Skeletal muscle tissue (tissue), 4 donors: Measurements from ENCODE around the gene LRCH1. TPM values are rescaled to one million over a fixed set of nuclear protein-coding genes. Genes with fewer than 3 reads are reported as not detected.

Experiments used
- H3K27ac ChIP-seq: one replicate; pipeline ENCODE4 v1.7.0; 2013; ENCODE audit warnings: mild to moderate bottlenecking, low read depth, low read length, inconsistent platforms
- H3K27me3 ChIP-seq, 3 donors: one replicate each; pipeline ENCODE4 v1.7.0; 2013; ENCODE audit warnings: low read length in 3 of 3; ENCODE audit not compliant: control insufficient read depth in 3 of 3, insufficient read depth in 3 of 3
- H3K36me3 ChIP-seq, 3 donors: one replicate each; pipeline ENCODE4 v1.7.0; 2013; ENCODE audit warnings: low read length in 3 of 3; ENCODE audit not compliant: control insufficient read depth in 3 of 3, insufficient read depth in 3 of 3
- H3K4me1 ChIP-seq, 3 donors: one replicate each; pipeline ENCODE4 v1.7.0; 2013; ENCODE audit warnings: low read length in 3 of 3, mild to moderate bottlenecking in 3 of 3; ENCODE audit not compliant: control insufficient read depth in 3 of 3, insufficient read depth in 3 of 3
- H3K4me3 ChIP-seq, 3 donors: one replicate each; pipeline ENCODE4 v1.7.0; 2013; ENCODE audit warnings: low read length in 3 of 3
- H3K9ac ChIP-seq, 3 donors: one replicate each; pipeline ENCODE4 v1.7.0; 2013; ENCODE audit warnings: low read length in 3 of 3, mild to moderate bottlenecking in 3 of 3, moderate library complexity in 2 of 3, low read depth in 1 of 3
- H3K9me3 ChIP-seq, 3 donors: one replicate each; pipeline ENCODE4 v1.7.0; 2013; ENCODE audit warnings: low read length in 3 of 3; ENCODE audit not compliant: control insufficient read depth in 3 of 3
- total RNA-seq: library from RNA; depleted of rRNA; stranded (reverse); fragments of >200 nt; gene quantifications from one replicate; pipeline ENCODE4 v1.2.3, GENCODE V29; 2014
- donor health status: Osteomylitis.

LRCH1 gene
- total RNA-seq, 1 donor from 2014 or later: 17.7 TPM

DNA sequence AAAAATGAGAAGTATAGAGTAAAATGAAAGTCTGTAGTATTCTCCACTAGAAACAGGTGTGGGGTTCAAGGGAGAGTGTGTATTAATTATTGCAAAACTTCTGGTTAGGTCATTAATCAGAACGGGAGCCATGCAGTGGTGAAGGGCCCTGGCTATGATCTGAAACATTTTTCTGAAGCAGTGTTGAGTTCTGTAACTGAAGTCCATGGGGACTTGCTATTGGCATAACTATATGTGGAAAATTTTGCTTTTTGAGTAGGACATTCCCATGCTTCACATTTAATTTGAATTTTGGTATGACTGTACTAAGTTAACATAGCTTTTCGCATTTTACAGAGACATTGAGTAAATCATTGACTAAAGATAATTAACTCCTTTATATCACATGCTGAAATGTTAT lies 67.5 kb downstream of the LRCH1 start:
- H3K9ac ChIP-seq: no peak overlapping the region
- no peaks in the 10 kb centered on the region for H3K27me3 ChIP-seq
- H3K9me3 ChIP-seq: no peaks in the 10 kb centered on the region
- H3K27ac ChIP-seq: no peak overlapping the region
- peaks cover 0 to 12% (median 10%) of the 10 kb centered on the region in 3 donors for H3K4me1 ChIP-seq
- no peaks in the 10 kb centered on the region for H3K36me3 ChIP-seq
- no peak overlapping the region for H3K4me3 ChIP-seq

DNA sequence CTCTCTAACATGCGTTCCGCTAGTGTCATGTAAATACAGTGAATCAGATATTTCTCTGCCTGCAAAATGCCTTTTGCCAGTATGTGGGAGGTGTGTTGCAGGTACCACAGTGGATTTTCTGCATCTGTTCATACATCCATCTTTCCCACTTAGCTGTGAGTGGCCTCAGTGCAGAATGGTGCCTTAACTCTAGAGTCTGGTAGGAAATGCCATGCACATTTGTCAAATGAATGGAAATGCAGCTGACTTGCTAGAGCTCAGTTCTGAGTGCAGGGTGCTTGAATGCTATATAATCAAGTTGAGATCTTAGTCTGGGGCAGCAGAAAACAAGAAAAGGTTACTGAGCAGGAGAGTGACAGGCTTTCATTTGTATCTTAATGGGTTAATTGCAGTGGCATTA lies 68.2 kb downstream of the LRCH1 start:
- peaks cover 0 to 12% (median 10%) of the 10 kb centered on the region in 3 donors for H3K4me1 ChIP-seq
- H3K9ac ChIP-seq: no peak overlapping the region
- no peak overlapping the region for H3K27ac ChIP-seq

DNA sequence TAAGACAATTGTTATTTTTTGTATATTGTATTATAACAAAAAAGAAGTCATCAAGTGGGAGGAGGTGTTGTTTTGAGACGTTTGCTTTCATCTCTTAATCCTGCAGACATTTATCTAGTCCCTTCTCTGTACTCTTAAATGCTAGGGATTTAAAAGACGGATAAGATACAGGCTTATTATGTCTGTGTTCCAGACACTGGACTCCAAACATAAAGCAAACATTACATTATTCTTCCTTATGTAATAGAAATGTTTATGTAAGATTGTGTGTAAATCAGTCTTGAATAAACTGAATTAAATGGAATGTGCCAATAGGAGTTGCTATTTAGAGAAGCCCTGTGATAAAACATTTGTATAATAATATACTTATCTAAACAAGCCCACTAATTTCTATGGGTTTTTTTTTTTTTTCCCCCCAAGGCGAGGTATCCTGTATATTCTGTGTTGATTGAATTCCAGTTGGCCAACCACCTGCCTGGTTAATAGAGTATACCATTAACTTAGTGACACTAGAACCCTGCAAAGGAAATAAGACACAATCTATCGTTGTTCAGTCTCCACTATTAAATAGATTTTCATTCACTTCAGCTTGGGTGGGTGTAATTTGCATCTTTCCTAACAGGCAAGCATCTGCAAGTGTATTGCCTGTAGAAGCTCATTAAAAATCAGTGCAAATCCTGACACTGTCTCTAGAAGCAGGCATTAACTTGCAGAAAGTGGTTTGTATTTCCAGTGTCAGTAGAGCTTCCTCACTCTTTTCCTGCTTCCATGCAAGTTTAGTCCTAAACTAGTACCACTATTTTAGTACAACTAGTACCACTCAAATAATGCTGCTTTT lies 69.0 kb downstream of the LRCH1 start:
- Histone ChIP-seq H3K27me3 (no peaks in the 10 kb centered on the region), H3K36me3 (no peaks in the 10 kb centered on the region), H3K4me3 (peak overlapping the region in 1 of 3 donors; percentile 3), H3K9me3 (no peaks in the 10 kb centered on the region), H3K9ac (no peak overlapping the region), H3K4me1 (peaks cover 0 to 10% (median 10%) of the 10 kb centered on the region in 3 donors), H3K27ac (no peak overlapping the region)

More for the DNA sequence above, 68.2 kb downstream of the LRCH1 start:
- no peaks in the 10 kb centered on the region for H3K36me3 ChIP-seq
- H3K27me3 ChIP-seq: no peaks in the 10 kb centered on the region
- no peak overlapping the region for H3K4me3 ChIP-seq
- H3K9me3 ChIP-seq: no peaks in the 10 kb centered on the region

DNA sequence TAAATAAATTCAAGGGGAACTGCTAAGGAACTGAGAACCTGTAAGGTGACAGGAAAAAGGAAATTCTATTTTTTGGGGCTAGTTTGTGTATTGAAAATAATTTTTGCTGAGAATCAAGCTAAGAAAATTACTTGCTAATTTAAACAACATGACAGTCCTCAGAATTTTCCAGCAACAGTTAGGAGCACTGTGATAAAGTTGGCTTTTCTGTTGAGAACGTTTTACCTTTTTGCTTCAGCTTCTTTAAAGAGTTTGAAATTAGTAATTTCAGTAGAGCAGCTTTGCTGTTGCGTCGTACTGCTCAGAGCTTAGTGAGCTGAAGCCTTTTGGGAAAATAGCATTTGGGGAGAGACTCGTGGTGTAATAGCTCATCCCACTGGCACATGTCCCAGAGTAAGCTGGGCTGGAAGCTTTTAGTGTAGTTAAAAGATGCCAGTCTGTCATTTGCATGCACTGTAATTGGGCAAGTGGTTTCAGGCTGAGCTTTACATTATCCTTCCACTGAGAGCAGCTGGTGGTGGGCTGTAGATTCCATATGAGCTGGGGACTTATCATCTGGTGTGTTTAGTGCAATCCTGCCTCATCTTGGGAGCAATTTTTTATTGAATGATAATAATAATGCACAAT lies 69.8 kb downstream of the LRCH1 start:
- H3K4me3 ChIP-seq: peak overlapping the region in 1 of 3 donors; percentile 3
- H3K4me1 ChIP-seq: peaks cover 0 to 10% (median 6%) of the 10 kb centered on the region in 3 donors
- H3K9ac ChIP-seq: peak overlapping the region in 1 of 3 donors; percentile 36
- no peak overlapping the region for H3K27ac ChIP-seq
- no peaks in the 10 kb centered on the region for H3K9me3 ChIP-seq
- no peaks in the 10 kb centered on the region for H3K27me3 ChIP-seq
- no peaks in the 10 kb centered on the region for H3K36me3 ChIP-seq

DNA sequence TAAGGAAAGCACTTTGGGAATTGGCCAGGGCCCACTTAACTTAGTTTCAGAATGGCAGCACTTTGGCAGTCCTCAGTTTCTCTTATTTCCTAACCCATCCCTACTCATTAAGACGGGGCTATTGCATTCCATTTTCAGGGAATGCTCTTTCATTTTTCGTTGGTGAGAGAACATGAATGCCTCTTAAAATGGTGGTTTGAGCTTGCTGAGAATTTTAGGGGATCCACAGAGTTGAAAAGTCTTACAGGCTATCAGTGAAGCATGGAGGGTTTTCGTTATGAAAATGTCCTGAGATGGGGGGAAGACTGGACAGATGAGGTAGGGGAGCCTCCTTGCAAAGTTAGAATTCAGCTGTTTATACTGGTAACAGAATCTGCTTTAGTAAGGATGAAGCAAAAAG lies 71.4 kb downstream of the LRCH1 start:
- Histone ChIP-seq H3K27me3 (no peaks in the 10 kb centered on the region), H3K4me1 (peaks cover 0 to 7% (median 6%) of the 10 kb centered on the region in 3 donors), H3K4me3 (no peak overlapping the region), H3K9ac (no peak overlapping the region), H3K36me3 (no peaks in the 10 kb centered on the region), H3K9me3 (no peaks in the 10 kb centered on the region), H3K27ac (no peak overlapping the region)

DNA sequence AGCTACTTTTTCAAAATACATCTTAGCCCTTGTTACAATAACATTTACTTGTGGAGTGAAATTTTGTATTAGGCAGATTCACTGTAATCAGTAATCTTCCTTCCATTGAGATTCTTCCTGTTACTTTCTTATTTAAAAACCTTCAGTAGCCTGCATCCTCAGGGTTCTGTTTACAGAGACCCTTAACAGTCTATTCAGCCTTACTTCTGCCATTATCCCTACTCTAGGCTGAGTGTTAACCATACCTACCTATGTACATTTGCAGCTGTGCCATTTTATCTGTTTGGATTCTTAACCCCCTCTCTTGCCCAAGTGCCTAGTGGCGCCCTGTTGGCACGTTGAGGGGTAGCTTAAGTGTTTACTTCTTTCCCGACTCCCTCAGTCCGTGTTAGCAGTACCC lies 71.9 kb downstream of the LRCH1 start:
- H3K9me3 ChIP-seq: no peaks in the 10 kb centered on the region
- no peak overlapping the region for H3K9ac ChIP-seq
- H3K27me3 ChIP-seq: no peaks in the 10 kb centered on the region
- no peak overlapping the region for H3K27ac ChIP-seq
- peaks cover 0 to 7% (median 6%) of the 10 kb centered on the region in 3 donors for H3K4me1 ChIP-seq
- no peak overlapping the region for H3K4me3 ChIP-seq
- H3K36me3 ChIP-seq: no peaks in the 10 kb centered on the region

DNA sequence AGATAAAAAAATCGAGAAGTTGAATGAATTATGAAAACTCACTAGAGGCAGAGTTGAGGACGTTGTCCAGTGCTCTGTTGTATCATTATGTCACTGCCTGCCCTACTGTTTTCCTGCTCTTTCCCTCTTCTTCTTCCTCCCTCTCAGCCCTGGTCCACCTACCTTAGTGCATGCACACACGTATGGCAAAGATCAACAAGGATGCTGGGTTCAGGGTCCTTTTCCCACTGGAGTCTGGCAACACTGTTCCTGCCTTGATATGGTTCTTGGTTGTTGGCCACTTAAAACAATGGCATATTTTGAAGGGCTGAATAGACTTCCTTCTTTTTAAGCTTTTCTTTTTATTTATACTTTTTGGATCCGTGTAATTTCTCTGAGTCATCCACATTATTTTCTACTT lies 74.5 kb downstream of the LRCH1 start:
- Histone ChIP-seq H3K36me3 (no peaks in the 10 kb centered on the region), H3K27me3 (no peaks in the 10 kb centered on the region), H3K9me3 (no peaks in the 10 kb centered on the region), H3K27ac (no peak overlapping the region), H3K4me1 (peaks cover 0 to 12% (median 6%) of the 10 kb centered on the region in 3 donors), H3K4me3 (no peak overlapping the region), H3K9ac (no peak overlapping the region)

DNA sequence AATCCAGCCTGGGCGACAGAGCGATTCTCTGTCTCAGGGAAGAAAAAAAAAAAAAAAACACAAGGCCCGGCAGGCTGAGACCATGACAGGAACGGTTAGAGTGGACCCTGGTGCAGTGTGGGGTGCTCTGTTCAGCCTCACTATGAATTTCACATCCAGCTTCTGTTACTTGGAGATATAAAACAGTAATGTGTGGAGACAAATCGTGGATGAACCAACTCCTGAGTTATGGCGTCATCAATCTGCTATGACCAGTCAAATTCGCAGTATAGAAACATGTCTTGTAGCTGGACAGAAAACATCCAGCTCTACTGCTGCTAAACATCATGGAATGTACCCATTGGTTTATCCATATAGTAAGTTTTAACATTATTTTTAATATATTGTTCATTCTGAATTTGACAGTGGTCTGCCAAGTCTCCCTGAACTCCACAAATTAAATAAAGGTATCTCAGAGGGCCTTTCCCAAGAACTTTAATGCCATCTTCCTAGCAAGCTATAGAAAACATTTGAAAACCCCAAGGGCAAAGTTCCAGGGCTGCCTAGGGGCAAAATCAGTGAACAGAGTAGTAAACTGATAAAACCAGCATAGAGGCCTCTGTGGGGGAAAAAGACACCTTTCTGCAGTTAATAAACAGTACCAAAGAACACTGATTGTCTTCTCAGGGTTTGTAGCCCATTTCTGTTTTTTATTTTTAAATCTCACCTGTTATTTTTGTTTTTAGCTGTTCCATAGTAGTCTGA lies 75.8 kb downstream of the LRCH1 start:
- no peak overlapping the region for H3K27ac ChIP-seq
- H3K9me3 ChIP-seq: no peaks in the 10 kb centered on the region
- H3K4me3 ChIP-seq: no peak overlapping the region
- peaks cover 3 to 8% (median 6%) of the 10 kb centered on the region in 3 donors for H3K4me1 ChIP-seq
- no peaks in the 10 kb centered on the region for H3K27me3 ChIP-seq
- H3K9ac ChIP-seq: no peak overlapping the region
- no peaks in the 10 kb centered on the region for H3K36me3 ChIP-seq

DNA sequence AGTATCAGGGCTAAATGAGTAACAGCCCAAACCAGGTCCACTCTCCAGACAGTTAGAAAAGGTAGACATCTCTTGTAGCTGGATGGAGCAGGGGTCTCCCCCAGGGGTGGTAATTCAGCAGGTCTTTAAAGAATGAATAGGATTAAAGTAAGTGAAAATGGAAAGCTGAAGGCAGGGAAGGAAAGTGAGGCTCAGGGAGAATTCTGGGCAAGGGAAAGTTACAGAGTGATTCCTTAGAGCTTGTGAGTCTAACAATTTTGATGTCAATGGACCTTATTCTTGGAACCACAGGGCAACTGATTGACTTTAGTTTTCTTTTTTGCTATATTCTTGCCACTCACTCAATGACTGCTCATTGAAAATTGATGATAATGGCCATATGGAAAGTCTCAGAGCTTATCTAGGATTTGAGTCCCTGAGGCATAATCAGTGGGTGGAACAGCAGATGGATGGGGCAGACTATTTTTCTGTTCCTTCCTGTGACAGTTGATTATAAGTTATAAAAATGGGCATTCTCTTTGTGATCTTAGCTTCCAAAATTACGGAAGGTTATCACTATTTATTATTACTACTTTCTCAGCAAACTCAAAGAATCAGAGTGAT lies 76.9 kb downstream of the LRCH1 start:
- no peak overlapping the region for H3K27ac ChIP-seq
- no peak overlapping the region for H3K9ac ChIP-seq
- H3K36me3 ChIP-seq: no peaks in the 10 kb centered on the region
- peaks cover 3 to 13% (median 6%) of the 10 kb centered on the region in 3 donors for H3K4me1 ChIP-seq
- no peaks in the 10 kb centered on the region for H3K27me3 ChIP-seq
- H3K4me3 ChIP-seq: no peak overlapping the region
- no peaks in the 10 kb centered on the region for H3K9me3 ChIP-seq
